Body of pancreas (tissue), 4 donors: Measurements from ENCODE around the gene CGB7. TPM values are rescaled to one million over a fixed set of nuclear protein-coding genes. Genes with fewer than 3 reads are reported as not detected.

Experiments used
- ATAC-seq: fragments of 150-250 bp; one replicate; pipeline ENCODE4 v1.9.1; 2016
- DNase-seq, 4 donors: peaks; one replicate each; pipeline ENCODE4 v3.0.0-alpha.2; 2019
- H3K27ac ChIP-seq, 4 donors: fragments of 200-600 bp; sonication (generic); 1 replicate in 3 of 4; 2 replicates in 1 of 4; pipeline versions ENCODE4 v1.5.1 to v1.6.1; 2016 to 2019; ENCODE audit warnings: mild to moderate bottlenecking in 1 of 4, mixed read lengths in 1 of 4, moderate library complexity in 1 of 4
- H3K27me3 ChIP-seq, 2 donors: fragments of 200-600 bp; sonication (generic); one replicate each; pipeline ENCODE4 v1.6.0; 2016; ENCODE audit warnings: mild to moderate bottlenecking in 1 of 2
- H3K36me3 ChIP-seq, 2 donors: fragments of 200-600 bp; sonication (generic); replicated peaks in 1 of 2; 2 replicates each; pipeline ENCODE4 v1.5.1; 2016; ENCODE audit warnings: low read depth in 2 of 2; ENCODE audit not compliant: insufficient read depth in 1 of 2
- H3K4me1 ChIP-seq: fragments of 200-600 bp; sonication (generic); one replicate; pipeline ENCODE4 v1.6.0; 2016
- H3K4me3 ChIP-seq, 2 donors: fragments of 200-600 bp; sonication (generic); 1 replicate in 1 of 2; 2 replicates in 1 of 2; pipeline ENCODE4 v1.5.1; 2016 to 2019
- H3K9me3 ChIP-seq, 3 donors: fragments of 200-600 bp; sonication (generic); 1 replicate in 2 of 3; 2 replicates in 1 of 3; pipeline ENCODE4 v1.5.1; 2016
- CTCF ChIP-seq, 7 experiments: fragments of 450-650 bp in 4 of 7; fragments of 200-600 bp in 3 of 7; sonication (generic) in 3 of 7; IDR thresholded peaks; one replicate each; pipeline ENCODE4 v1.5.1; 2016 to 2019; ENCODE audit warnings: antibody characterized with exemption in 7 of 7
- POLR2A ChIP-seq, 3 donors: fragments of 450-650 bp; IDR thresholded peaks; one replicate each; pipeline ENCODE4 v1.6.1; 2016; ENCODE audit warnings: antibody characterized with exemption in 3 of 3, mild to moderate bottlenecking in 2 of 3
- WGBS, 2 donors: methylation state at CpG; one replicate each; pipeline ENCODE4 v1.1.5; 2017; 5-methylcytosine and 5-hydroxymethylcytosine counted together
- intact Hi-C: fragments of 100-400 bp; cut with DNase I; formaldehyde crosslinking; loops from one replicate; pipeline ENCODE4 v1.15.1; 2023
- total RNA-seq, 2 donors: library from RNA; depleted of rRNA; stranded (reverse); fragments of >200 nt; gene quantifications; one replicate each; pipeline ENCODE4 v1.1.0, GENCODE V29; 2016

Gene CGB7
- total RNA-seq, 2 donors from 2014 or later, result not detected

- 91 to 92% methylated on average over 18 to 32 of the region's 32 CpGs for WGBS, 2 donors
- TF ChIP-seq POLR2A (IDR thresholded peaks at IDR 0.05), result no peak
- TF ChIP-seq CTCF (IDR thresholded peaks at IDR 0.05), result no peak
- DNase-seq (no peak), ATAC-seq (no peak)
- Histone ChIP-seq H3K36me3 (peaks cover 0 to 11% of the 10 kb centered on the region in 2 donors), H3K4me3 (no peak overlapping the region), H3K27ac (no peak overlapping the region), H3K27me3 (no peaks in the 10 kb centered on the region), H3K4me1 (peaks cover 21% of the 10 kb centered on the region), H3K9me3 (no peaks in the 10 kb centered on the region)
- intact Hi-C loops, result no loop called here
These were observed 43.3 kb downstream of the CGB7 start for GRCh38 chr19:49014123-49014869.

- no peak for DNase-seq
- Histone ChIP-seq H3K36me3 (peaks cover 0 to 15% of the 10 kb centered on the region in 2 donors), H3K27me3 (no peaks in the 10 kb centered on the region), H3K27ac (no peak overlapping the region), H3K9me3 (no peaks in the 10 kb centered on the region), H3K4me1 (no peaks in the 10 kb centered on the region), H3K4me3 (no peak overlapping the region)
- intact Hi-C loops, result no loop called here
- 85 to 90% methylated on average over 7 to 17 of the region's 17 CpGs for WGBS, 2 donors
- TF ChIP-seq POLR2A (IDR thresholded peaks at IDR 0.05) (no peak), CTCF (IDR thresholded peaks at IDR 0.05) (no peak)
- ATAC-seq, result no peak
These were observed 46.4 kb downstream of the CGB7 start for GRCh38 chr19:49011194-49011593.

- no peak overlapping the region for H3K4me3 ChIP-seq
- no peaks in the 10 kb centered on the region for H3K4me1 ChIP-seq
- WGBS, 2 donors, result 90 to 93% methylated on average over 18 of the region's 18 CpGs
- no peak for ATAC-seq
- H3K9me3 ChIP-seq, result no peaks in the 10 kb centered on the region
- TF ChIP-seq CTCF (IDR thresholded peaks at IDR 0.05), result no peak
- no peak for TF ChIP-seq POLR2A (IDR thresholded peaks at IDR 0.05)
- no peak overlapping the region for H3K27ac ChIP-seq
- DNase-seq, result no peak
- intact Hi-C loops, result no loop called here
- no peaks in the 10 kb centered on the region for H3K27me3 ChIP-seq
- peaks cover 0 to 17% of the 10 kb centered on the region in 2 donors for H3K36me3 ChIP-seq
These were observed 47.1 kb downstream of the CGB7 start for GRCh38 chr19:49010453-49010852.

GRCh38 chr19:49009828-49010227, 47.7 kb downstream of the CGB7 start:
- no peak for DNase-seq
- intact Hi-C loops, result no loop called here
- 94 to 96% methylated on average over 15 to 17 of the region's 18 CpGs for WGBS, 2 donors

More at GRCh38 chr19:49009828-49010227, 47.7 kb downstream of the CGB7 start:
- TF ChIP-seq CTCF (IDR thresholded peaks at IDR 0.05), result no peak
- no peak for TF ChIP-seq POLR2A (IDR thresholded peaks at IDR 0.05)
- Histone ChIP-seq H3K9me3 (no peaks in the 10 kb centered on the region), H3K27me3 (no peaks in the 10 kb centered on the region), H3K27ac (no peak overlapping the region), H3K4me3 (no peak overlapping the region), H3K4me1 (no peaks in the 10 kb centered on the region), H3K36me3 (peaks cover 0 to 21% of the 10 kb centered on the region in 2 donors)
- ATAC-seq, result no peak
